ENCODE measurements around the gene DCTN4.

DNA sequence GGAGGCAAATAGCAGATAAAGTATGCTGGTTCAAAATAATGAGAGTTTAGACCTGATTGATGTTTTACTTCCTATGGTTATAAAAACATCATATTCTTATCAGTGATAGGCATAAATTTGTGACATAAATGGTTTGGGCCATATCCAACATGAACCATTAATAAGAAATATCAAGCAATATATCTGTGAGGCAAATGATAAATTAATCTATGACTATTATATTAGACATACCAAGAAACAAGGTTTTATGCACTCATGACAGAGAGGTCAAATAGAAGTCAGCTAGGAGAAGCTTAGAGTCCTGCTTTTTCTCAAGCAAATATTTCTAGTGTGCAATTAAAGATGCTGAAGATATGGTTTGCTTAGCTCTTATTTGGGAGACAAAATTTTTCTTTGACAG lies 30.2 kb upstream of the DCTN4 start:
- TF ChIP-seq, protein P1, sequence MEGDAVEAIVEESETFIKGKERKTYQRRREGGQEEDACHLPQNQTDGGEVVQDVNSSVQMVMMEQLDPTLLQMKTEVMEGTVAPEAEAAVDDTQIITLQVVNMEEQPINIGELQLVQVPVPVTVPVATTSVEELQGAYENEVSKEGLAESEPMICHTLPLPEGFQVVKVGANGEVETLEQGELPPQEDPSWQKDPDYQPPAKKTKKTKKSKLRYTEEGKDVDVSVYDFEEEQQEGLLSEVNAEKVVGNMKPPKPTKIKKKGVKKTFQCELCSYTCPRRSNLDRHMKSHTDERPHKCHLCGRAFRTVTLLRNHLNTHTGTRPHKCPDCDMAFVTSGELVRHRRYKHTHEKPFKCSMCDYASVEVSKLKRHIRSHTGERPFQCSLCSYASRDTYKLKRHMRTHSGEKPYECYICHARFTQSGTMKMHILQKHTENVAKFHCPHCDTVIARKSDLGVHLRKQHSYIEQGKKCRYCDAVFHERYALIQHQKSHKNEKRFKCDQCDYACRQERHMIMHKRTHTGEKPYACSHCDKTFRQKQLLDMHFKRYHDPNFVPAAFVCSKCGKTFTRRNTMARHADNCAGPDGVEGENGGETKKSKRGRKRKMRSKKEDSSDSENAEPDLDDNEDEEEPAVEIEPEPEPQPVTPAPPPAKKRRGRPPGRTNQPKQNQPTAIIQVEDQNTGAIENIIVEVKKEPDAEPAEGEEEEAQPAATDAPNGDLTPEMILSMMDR (conservative IDR thresholded peaks at IDR 0.05 in 1 of 2, IDR thresholded peaks at IDR 0.05 in 1 of 2; ENCODE audit: extremely low read depth in 1 of 2, insufficient read depth in 1 of 2, low read depth in 1 of 2, low read length in 2 of 2) = no peak
- no peak for TF ChIP-seq EZH2 (IDR thresholded peaks at IDR 0.05; ENCODE audit: borderline replicate concordance, low read length)
